ENCODE data around the gene FCRL1.

Gene FCRL1

GRCh38 chr1:157799996-157800395 is 19.9 kb downstream of the FCRL1 start:
- DNase-seq (ENCODE audit: low spot score) = no peak

GRCh38 chr1:157798211-157798610 is 21.7 kb downstream of the FCRL1 start:
- no peak for DNase-seq (ENCODE audit: low spot score)

- DNase-seq (ENCODE audit: low spot score) = no peak
Observed at GRCh38 chr1:157785248-157785647, 34.7 kb downstream of the FCRL1 start.

GRCh38 chr1:157784801-157785200 is 35.1 kb downstream of the FCRL1 start:
- no peak for DNase-seq (ENCODE audit: low spot score)

- DNase-seq (ENCODE audit: low spot score) = no peak
Observed at GRCh38 chr1:157782931-157783330, 37.0 kb downstream of the FCRL1 start.

GRCh38 chr1:157781048-157781447 is 38.9 kb downstream of the FCRL1 start:
- no peak for DNase-seq (ENCODE audit: low spot score)

- no peak for DNase-seq (ENCODE audit: low spot score)
Observed at GRCh38 chr1:157776971-157777391, 42.9 kb downstream of the FCRL1 start, which contains the start of gene FCRL2. Gene FCRL2, minus strand, starts transcription at chr1:157777132. Its CDS starts 59 bp downstream, at chr1:157777073.

- DNase-seq (ENCODE audit: low spot score) = no peak
Observed at GRCh38 chr1:157775101-157775870, 44.6 kb downstream of the FCRL1 start.

GRCh38 chr1:157774412-157774811 is 45.5 kb downstream of the FCRL1 start:
- no peak for DNase-seq (ENCODE audit: low spot score)

- no peak for DNase-seq (ENCODE audit: low spot score)
Observed at GRCh38 chr1:157773493-157774350, 46.2 kb downstream of the FCRL1 start.

- DNase-seq (ENCODE audit: low spot score) = no peak
Observed at GRCh38 chr1:157771661-157772425, 48.1 kb downstream of the FCRL1 start.

GRCh38 chr1:157770442-157771043 is 49.4 kb downstream of the FCRL1 start:
- DNase-seq (ENCODE audit: low spot score) = no peak

- no peak for DNase-seq (ENCODE audit: low spot score)
Observed at GRCh38 chr1:157766792-157767191, 53.1 kb downstream of the FCRL1 start.

GRCh38 chr1:157758018-157758417 is 61.9 kb downstream of the FCRL1 start:
- no peak for DNase-seq (ENCODE audit: low spot score)

GRCh38 chr1:157753611-157754010 is 66.3 kb downstream of the FCRL1 start:
- no peak for DNase-seq (ENCODE audit: low spot score)

GRCh38 chr1:157751283-157751682 is 68.6 kb downstream of the FCRL1 start:
- no peak for DNase-seq (ENCODE audit: low spot score)

- no peak for DNase-seq (ENCODE audit: low spot score)
Observed at GRCh38 chr1:157748262-157748817, 71.6 kb downstream of the FCRL1 start.

Measured in AG08396 (cell line).